ENCODE results near the gene HACD4. TPM values are rescaled to one million over a fixed set of nuclear protein-coding genes. Genes with fewer than 3 reads are reported as not detected.
"Not testable (repeated sequence)": the region's sequence is repeated elsewhere in the genome, so short reads cannot be mapped to it uniquely, and the experiment has no call there.

HACD4 gene
- total RNA-seq, 2 donors from 2014 or later, result 0.99 to 1.8 TPM

GRCh38 chr9:20984506-20984905, 46.9 kb downstream of the HACD4 start:
- no peaks in the 10 kb centered on the region for H3K36me3 ChIP-seq (replicated peaks in 1 of 2; ENCODE audit: insufficient read depth in 1 of 2, low read depth in 2 of 2)
- no peaks in the 10 kb centered on the region for H3K9me3 ChIP-seq
- no peak for DNase-seq
- TF ChIP-seq POLR2A (IDR thresholded peaks at IDR 0.05), result no peak
- TF ChIP-seq CTCF (IDR thresholded peaks at IDR 0.05), result no peak
- no peak for ATAC-seq
- no peak overlapping the region for H3K27ac ChIP-seq
- H3K27me3 ChIP-seq, result no peaks in the 10 kb centered on the region
- no peak overlapping the region for H3K4me3 ChIP-seq
- intact Hi-C loops (cut with DNase I), result no loop called here
- no peaks in the 10 kb centered on the region for H3K4me1 ChIP-seq
- WGBS, 2 donors, result 81 to 83% methylated on average over 3 of the region's 3 CpGs

GRCh38 chr9:20981486-20981885, 50.0 kb downstream of the HACD4 start:
- DNase-seq (no peak), ATAC-seq (no peak)
- WGBS, 2 donors, result 31 to 37% methylated on average over 2 of the region's 2 CpGs

GRCh38 chr9:20980832-20981455, 50.5 kb downstream of the HACD4 start:
- H3K36me3 ChIP-seq (replicated peaks in 1 of 2; ENCODE audit: insufficient read depth in 1 of 2, low read depth in 2 of 2), result no peaks in the 10 kb centered on the region
- TF ChIP-seq POLR2A (IDR thresholded peaks at IDR 0.05) (no peak), CTCF (IDR thresholded peaks at IDR 0.05) (no peak)
- H3K4me1 ChIP-seq, result no peaks in the 10 kb centered on the region
- 69 to 81% methylated on average over 3 of the region's 3 CpGs for WGBS, 2 donors
- ATAC-seq (no peak), DNase-seq (peak in 1 of 4 donors; percentile 25)
- no peak overlapping the region for H3K4me3 ChIP-seq
- no peaks in the 10 kb centered on the region for H3K27me3 ChIP-seq
- intact Hi-C loops (cut with DNase I), result no loop called here
- no peak overlapping the region for H3K27ac ChIP-seq
- H3K9me3 ChIP-seq, result no peaks in the 10 kb centered on the region

More at GRCh38 chr9:20981486-20981885, 50.0 kb downstream of the HACD4 start:
- Histone ChIP-seq H3K4me1 (no peaks in the 10 kb centered on the region), H3K27me3 (no peaks in the 10 kb centered on the region), H3K36me3 (replicated peaks in 1 of 2; ENCODE audit: insufficient read depth in 1 of 2, low read depth in 2 of 2) (no peaks in the 10 kb centered on the region), H3K4me3 (no peak overlapping the region), H3K27ac (no peak overlapping the region), H3K9me3 (no peaks in the 10 kb centered on the region)
- no peak for TF ChIP-seq CTCF (IDR thresholded peaks at IDR 0.05)
- intact Hi-C loops (cut with DNase I), result no loop called here

GRCh38 chr9:20978249-20978648, 53.2 kb downstream of the HACD4 start:
- Histone ChIP-seq H3K27me3 (no peaks in the 10 kb centered on the region), H3K36me3 (replicated peaks in 1 of 2; ENCODE audit: insufficient read depth in 1 of 2, low read depth in 2 of 2) (no peaks in the 10 kb centered on the region), H3K9me3 (no peaks in the 10 kb centered on the region), H3K4me1 (no peaks in the 10 kb centered on the region), H3K27ac (no peak overlapping the region), H3K4me3 (no peak overlapping the region)
- intact Hi-C loops (cut with DNase I), result no loop called here
- no peak for ATAC-seq
- no peak for DNase-seq
- TF ChIP-seq POLR2A (IDR thresholded peaks at IDR 0.05), result no peak
- no peak for TF ChIP-seq CTCF (IDR thresholded peaks at IDR 0.05)
- 82 to 86% methylated on average over 2 of the region's 2 CpGs for WGBS, 2 donors

- H3K27ac ChIP-seq; H3K27me3 ChIP-seq; H3K9me3 ChIP-seq; H3K4me3 ChIP-seq; H3K36me3 ChIP-seq (replicated peaks in 1 of 2; ENCODE audit: insufficient read depth in 1 of 2, low read depth in 2 of 2); DNase-seq; intact Hi-C loops (cut with DNase I); H3K4me1 ChIP-seq; ATAC-seq: not testable (repeated sequence)
- 63 to 86% methylated on average over 2 of the region's 2 CpGs for WGBS, 2 donors
Observed at GRCh38 chr9:20974191-20974938, 57.1 kb downstream of the HACD4 start.

- WGBS, 2 donors, result 74 to 96% methylated on average over 2 of the region's 2 CpGs
- H3K27ac ChIP-seq; H3K36me3 ChIP-seq (replicated peaks in 1 of 2; ENCODE audit: insufficient read depth in 1 of 2, low read depth in 2 of 2); H3K9me3 ChIP-seq; DNase-seq; H3K4me3 ChIP-seq; ATAC-seq; H3K4me1 ChIP-seq; H3K27me3 ChIP-seq; intact Hi-C loops (cut with DNase I): not testable (repeated sequence)
Observed at GRCh38 chr9:20973246-20973947, 58.0 kb downstream of the HACD4 start.

All from body of pancreas (tissue), 4 donors.